ENCODE results near the gene KIF19. TPM values are rescaled to one million over a fixed set of nuclear protein-coding genes. Genes with fewer than 3 reads are reported as not detected.

KIF19 gene
- total and polyA plus RNA-seq, 2 of the 8 experiments (the other 6 are each of a cell fraction or from before 2014, with no cell fraction given): 0.52 to 0.77 TPM

GRCh38 chr17:74391771-74392170, 65.7 kb downstream of the KIF19 start:
- CTCF ChIA-PET (ENCODE audit: partially characterized antibody): interaction anchor here (0.8 to 7.2 kb wide), 7 partner anchors 9 to 66 kb away, joined by 3 to 57 read pairs (median 6); no protein-coding TSS in a partner anchor

More at GRCh38 chr17:74391771-74392170, 65.7 kb downstream of the KIF19 start:
- Histone ChIP-seq H3K9ac (replicated peaks in 1 of 4; ENCODE audit: extremely low read depth in 1 of 4, low read depth in 3 of 4, low read length in 3 of 4) (no peak overlapping the region), H2BK120ac (replicated peaks; ENCODE audit: low read depth, low read length) (no peak overlapping the region), H3K79me1 (ENCODE audit: low read depth, low read length) (no peaks in the 10 kb centered on the region), H2BK12ac (ENCODE audit: low read depth, low read length) (no peak overlapping the region), H2BK5ac (ENCODE audit: low read depth, low read length) (no peak overlapping the region), H3K23ac (ENCODE audit: insufficient read length) (no peak overlapping the region), H2AK5ac (ENCODE audit: low read depth, low read length) (no peak overlapping the region), H3K36me3 (ENCODE audit: control insufficient read depth in 2 of 4, insufficient read depth in 4 of 4, low read length in 3 of 4) (no peaks in the 10 kb centered on the region), H3K18ac (ENCODE audit: extremely low read depth, low read length) (no peak overlapping the region), H3K4me3 (ENCODE audit: extremely low read depth in 1 of 4, insufficient read depth in 2 of 4, low read depth in 3 of 4, low read length in 4 of 4) (no peak overlapping the region), H3K4ac (replicated peaks; ENCODE audit: insufficient read length, low read depth, low read length) (no peak overlapping the region), H3K14ac (ENCODE audit: insufficient read length) (no peak overlapping the region), H3K9me3 (ENCODE audit: insufficient read depth in 2 of 2, low read depth in 1 of 2, low read length in 1 of 2) (no peaks in the 10 kb centered on the region), H3K27me3 (replicated peaks in 1 of 4; ENCODE audit: control insufficient read depth in 3 of 4, extremely low read depth in 1 of 4, insufficient read depth in 3 of 4, low read length in 3 of 4) (no peaks in the 10 kb centered on the region; a peak in 1 of 7 replicates), H4K8ac (ENCODE audit: extremely low read depth, insufficient read depth, low read length) (no peak overlapping the region), H3K4me2 (ENCODE audit: insufficient read depth in 1 of 2, low read depth in 2 of 2, low read length in 2 of 2) (no peak overlapping the region), H3K4me1 (replicated peaks in 1 of 4; ENCODE audit: control insufficient read depth in 3 of 4, insufficient read depth in 4 of 4, low read length in 3 of 4) (peaks cover 5 to 19% (median 11%) of the 10 kb centered on the region in 4 experiments), H3K79me2 (ENCODE audit: control insufficient read depth in 1 of 2, insufficient read depth in 2 of 2, low read length in 2 of 2) (no peaks in the 10 kb centered on the region), H3K56ac (replicated peaks; ENCODE audit: insufficient read length, low read depth, low read length) (no peak overlapping the region), H3K27ac (ENCODE audit: low read depth, low read length) (no peak overlapping the region), H2AFZ (ENCODE audit: low read length) (no peak overlapping the region), H2BK20ac (ENCODE audit: low read length) (no peak overlapping the region), H3K23me2 (ENCODE audit: low read depth, low read length) (no peaks in the 10 kb centered on the region), H2BK15ac (ENCODE audit: low read length) (0 out of 2 replicates have a peak overlapping the region, but pooled peaks have one; percentile 75), H4K91ac (replicated peaks; ENCODE audit: insufficient read length, low read length) (no peak overlapping the region), H4K20me1 (replicated peaks in 1 of 2; ENCODE audit: control insufficient read depth in 1 of 2, insufficient read depth in 2 of 2, low read length in 2 of 2) (no peaks in the 10 kb centered on the region), H4K5ac (ENCODE audit: insufficient read length, low read depth, low read length) (no peak overlapping the region)
- no peak for TF ChIP-seq RFX5 (IDR thresholded peaks at IDR 0.05; ENCODE audit: borderline replicate concordance, low read depth, low read length)
- WGBS, 2 experiments (ENCODE audit: extremely low coverage in 1 of 2, insufficient coverage in 1 of 2, insufficient read length in 1 of 2, insufficient replicate concordance in 2 of 2, low coverage in 1 of 2, low lambda C conversion rate in 2 of 2, missing lambda C conversion rate in 1 of 2): 85% methylated on average over 5 of the region's 5 CpGs; no CpG with 5 or more reads in 1 of the 2 experiments
- POLR2A ChIA-PET (ENCODE audit: partially characterized antibody): no interaction called here
- FAIRE-seq (no peak), DNase-seq (ENCODE audit: low read depth in 1 of 2, low spot score in 2 of 2) (no peak)

All from H1 (cell line).